Lower leg skin (tissue), 3 donors: ENCODE data around the gene CHAC1.

Source experiments
- CTCF ChIP-seq, 3 donors: fragments of 450-650 bp; IDR thresholded peaks; one replicate each; pipeline ENCODE4 v1.5.1; 2016; ENCODE audit warnings: antibody characterized with exemption in 3 of 3, mild to moderate bottlenecking in 3 of 3, moderate library complexity in 2 of 3
- POLR2A ChIP-seq, 2 donors: fragments of 450-650 bp; IDR thresholded peaks; one replicate each; pipeline ENCODE4 v1.6.1; 2016 to 2017; ENCODE audit warnings: antibody characterized with exemption in 2 of 2, mild to moderate bottlenecking in 1 of 2, moderate library complexity in 1 of 2

- TF ChIP-seq CTCF (IDR thresholded peaks at IDR 0.05) (no peak), POLR2A (IDR thresholded peaks at IDR 0.05) (no peak)
These were observed 39.0 kb downstream of the CHAC1 start for GRCh38 chr15:40992241-40992741.
